HG03432 (cell line): Measurements from ENCODE around the gene TRPM1.

ENCODE experiments used
- ATAC-seq: cut with Tn5 transposase; IDR thresholded peaks from one replicate; pipeline ENCODE4 v1.9.1; 2021; ENCODE audit warnings: mild to moderate bottlenecking, moderate library complexity; ENCODE audit not compliant: unreplicated experiment

Gene TRPM1

DNA sequence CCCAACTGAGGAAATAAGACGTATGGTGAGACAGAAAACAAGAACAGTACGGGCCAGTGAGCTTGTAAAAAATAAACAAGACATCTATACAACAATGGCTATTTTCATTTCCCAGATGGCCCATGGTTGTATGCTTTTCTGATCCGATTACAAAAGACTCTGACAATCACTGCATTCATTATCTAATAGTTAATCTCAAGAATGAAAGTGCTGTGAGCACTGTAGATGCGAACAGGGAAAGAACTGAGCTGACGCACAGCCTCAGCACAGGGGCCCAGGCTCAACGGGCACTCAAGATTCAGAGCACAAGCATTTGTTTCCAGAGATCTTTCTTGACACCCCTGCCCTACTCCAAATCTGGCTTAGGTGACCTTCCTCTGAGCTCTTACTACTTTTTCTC, 117.0 kb downstream of the TRPM1 start:
- ATAC-seq, result peak; percentile 56

DNA sequence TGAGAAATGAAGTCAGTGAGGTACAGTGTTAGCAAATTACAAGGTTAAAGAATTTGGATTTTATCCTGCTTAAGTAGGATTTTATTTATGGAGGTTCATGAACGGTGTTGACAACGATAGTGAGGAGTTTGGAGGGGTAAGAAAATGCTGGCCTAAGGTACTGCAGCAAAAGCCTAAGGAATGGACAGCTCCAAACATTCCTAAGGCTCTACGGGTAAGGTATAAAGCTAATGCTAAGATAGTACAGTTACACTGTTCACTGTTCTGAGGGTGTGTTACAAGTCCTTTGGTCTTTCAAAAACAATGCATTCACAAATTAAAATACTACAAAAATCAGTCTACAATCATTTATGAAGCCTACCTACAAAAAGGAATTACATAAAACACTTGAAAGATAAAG, 117.4 kb downstream of the TRPM1 start:
- ATAC-seq, result peak; percentile 22

DNA sequence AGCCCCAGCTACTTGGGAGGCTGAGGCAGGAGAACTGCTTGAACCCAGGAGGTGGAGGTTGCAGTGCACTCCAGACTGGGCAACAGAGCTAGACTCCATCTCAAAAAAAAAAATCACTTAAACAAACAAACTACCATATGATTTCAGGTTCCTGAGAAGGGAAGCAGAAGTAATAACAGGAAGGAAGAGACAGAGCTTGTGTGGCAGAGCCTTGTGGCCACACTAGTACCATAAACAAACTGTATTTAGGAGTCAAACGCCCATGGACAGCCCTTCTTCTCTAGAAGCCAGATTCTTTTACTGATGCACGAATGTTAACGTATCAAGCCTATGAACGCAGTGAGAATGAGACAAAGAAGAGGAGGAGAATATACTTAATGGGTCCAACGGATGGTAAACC, 122.1 kb downstream of the TRPM1 start:
- ATAC-seq, result no peak

DNA sequence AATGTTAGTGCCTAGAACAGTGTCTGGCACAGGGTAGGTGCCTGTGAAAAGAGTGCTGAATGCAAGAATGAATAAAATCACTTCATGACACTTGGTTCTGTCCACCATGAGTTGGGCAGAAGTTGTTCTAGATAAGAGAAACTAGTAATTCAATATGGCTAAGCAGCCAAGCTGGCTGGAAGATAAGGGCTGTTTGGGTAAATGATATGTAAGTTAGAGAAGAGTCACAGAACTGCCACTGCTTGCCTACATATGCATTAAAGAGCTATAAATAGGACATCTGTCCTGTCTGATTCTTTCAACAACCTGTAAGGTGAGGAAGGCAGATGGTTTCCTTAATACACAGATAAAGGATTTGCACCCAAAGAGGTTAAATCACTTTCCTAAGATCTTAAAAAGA, 123.2 kb downstream of the TRPM1 start:
- ATAC-seq, result no peak

DNA sequence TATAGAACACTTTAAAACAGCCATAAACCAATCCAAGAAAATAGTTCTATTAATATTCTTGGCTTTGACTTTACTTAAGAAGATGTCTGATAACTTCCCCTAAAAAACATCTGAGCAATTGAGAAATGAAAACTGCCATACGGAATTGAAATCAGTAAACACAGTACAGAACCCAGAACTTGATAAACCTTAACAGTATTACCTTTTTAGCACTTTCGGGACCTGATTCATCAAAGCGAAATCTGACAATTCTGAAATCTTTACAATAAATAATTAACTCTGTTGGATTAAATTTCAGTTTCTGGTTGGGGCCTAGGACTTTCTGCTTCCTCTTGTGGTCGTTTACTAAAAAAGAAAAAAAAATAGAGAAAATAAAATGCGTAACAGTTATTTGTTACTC, 127.4 kb downstream of the TRPM1 start:
- ATAC-seq, result no peak

DNA sequence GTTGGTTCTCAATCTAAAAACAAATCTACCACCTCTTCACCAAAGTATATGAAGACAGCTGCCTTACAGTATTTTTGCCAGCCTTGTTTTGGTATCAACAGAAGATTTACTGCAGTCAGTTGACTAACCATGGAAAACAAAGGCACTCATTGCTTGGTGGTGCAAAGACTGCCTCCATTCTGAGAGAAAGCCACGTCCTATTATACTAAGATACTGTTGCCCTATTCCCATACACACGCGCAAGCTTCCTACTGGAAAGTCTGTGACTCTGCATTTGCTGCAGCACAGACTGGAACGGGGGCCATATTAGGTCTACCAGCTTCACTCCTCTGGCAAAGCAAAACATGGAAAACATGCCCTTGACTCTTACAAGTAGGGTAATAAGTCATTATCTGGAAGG, 128.1 kb downstream of the TRPM1 start:
- ATAC-seq, result no peak

DNA sequence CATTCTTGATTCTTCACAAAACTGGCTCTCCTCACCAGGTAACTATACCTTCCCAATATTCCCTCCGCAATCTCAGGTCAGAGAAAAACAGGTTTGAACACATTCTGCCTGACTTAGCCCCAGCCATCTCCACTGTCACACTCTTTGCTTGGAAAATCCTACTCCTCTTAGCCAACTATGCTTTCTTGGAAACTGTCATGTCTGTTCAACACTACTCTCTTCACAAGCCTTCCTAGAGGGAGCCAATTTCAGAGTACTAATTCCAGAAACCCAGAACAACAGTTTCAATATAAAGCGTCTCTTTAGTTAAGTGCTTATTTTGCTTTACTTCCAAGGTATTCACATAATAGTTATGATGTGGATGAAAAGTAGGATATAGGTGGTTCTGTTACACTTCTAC, 131.8 kb downstream of the TRPM1 start:
- ATAC-seq, result no peak

DNA sequence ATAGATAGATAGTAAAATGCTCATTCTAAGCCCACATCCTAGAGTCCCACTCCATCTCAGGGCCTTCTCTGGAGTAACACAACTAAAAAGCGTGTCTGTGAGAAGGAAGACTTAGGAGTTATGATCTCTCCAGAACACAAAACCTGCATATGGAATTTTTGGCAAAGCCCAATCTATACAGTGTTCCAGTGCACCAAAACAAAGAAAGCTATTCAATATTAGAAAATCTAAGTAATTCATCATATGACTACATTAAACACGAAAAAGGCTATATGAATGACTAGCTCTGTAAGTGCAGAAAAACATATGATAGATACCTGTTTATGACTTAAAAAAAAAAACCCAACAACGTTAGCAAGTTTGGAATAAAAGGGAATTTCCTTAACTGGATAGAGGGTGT, 137.8 kb downstream of the TRPM1 start:
- no peak for ATAC-seq

DNA sequence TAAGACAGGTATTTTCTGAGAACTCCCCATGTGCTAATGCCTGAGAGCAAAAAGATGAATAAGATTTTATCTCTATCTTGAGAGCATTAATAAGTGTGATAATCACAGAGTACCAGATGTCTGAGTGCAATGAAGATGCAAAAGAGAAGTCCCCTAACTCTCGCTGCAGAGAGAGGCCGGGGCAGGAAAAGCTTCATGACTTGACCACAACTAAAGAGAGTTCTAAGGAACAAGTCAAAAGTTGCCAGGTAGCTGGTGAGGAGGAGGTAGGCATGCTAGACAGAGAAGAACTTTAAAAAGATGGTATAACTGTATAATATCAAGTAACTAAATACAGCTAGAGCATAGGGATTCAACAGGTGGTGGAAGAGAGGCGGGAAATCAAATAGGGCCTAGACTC, 138.9 kb downstream of the TRPM1 start:
- ATAC-seq, result no peak

DNA sequence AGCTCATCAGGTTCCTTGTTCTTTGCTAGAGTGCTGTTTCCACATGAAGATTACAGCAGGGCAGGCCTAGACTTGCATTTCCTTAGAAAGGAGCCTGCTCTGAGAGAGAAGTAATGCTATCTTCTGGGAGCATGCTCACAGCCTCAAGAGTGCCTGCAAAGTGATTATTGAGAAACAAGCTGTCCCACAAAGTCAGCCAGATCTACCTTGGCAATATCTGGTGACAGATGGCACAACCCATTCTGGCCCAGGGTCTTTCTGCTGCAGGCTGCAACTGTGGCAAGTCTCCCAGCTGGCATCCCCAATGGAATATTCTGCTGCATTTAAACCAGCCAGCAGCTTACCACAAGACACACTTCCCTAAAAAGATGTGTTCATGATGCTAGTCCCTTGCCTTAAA, 139.4 kb downstream of the TRPM1 start:
- no peak for ATAC-seq

DNA sequence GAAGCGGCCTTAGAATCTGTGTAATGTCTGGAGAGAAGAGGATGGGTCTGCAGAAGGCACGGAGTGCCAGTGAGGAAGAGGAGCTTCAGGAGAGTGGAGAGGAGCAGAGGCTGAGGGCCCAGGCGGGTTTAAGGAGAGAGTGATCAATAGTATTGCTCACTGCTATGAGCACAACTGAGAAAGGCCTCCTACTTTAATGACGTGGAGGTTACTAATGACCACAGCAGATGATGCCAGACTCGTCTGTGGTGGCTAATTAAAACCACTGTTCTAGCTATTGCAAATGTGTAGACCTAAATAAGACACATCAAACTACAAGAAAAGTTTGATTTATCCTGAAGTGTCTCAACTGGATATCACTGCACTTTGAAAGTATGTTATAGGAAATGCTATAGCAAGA, 143.3 kb downstream of the TRPM1 start:
- no peak for ATAC-seq

DNA sequence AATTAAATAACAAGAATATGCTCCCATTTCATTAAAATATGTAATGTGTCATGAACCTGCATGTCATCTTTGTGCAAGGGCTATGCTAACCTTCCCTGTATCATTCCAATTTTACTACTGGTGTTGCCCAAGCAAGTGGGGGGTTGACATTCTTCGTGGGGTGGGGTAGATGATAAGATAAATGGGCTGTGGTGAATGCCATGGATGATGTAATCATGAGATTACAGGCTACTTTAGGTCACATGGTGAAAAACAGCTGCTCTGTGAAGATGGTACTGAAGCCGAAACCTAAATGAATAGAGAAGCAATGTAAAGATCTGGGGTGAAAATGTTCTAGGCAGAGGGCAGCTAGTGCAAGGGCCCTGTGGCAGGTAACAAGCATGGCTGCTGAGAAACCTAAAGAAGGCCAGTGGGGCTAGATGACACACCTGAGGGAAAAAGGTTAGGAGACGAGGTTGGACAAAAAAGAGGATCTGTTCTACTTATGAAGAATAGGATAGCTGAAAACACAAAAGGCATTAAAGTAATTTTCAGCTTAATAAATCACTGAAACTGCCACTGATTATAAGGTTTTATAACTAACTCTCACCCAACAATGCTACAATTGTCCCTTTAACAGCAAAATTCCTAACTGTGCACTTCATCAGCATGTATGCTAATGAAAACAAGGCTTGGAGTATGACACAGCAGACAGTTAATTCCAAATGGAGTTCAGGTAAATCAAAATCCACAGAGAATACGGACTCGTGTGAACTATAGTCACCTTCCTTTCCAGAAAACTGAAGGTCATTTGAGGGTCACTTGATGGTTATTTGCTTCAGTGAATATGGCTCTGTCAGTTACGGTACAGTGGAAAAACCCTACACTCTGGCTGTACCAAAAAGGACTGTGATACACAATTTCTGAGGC, 145.1 kb downstream of the TRPM1 start:
- ATAC-seq, result no peak

DNA sequence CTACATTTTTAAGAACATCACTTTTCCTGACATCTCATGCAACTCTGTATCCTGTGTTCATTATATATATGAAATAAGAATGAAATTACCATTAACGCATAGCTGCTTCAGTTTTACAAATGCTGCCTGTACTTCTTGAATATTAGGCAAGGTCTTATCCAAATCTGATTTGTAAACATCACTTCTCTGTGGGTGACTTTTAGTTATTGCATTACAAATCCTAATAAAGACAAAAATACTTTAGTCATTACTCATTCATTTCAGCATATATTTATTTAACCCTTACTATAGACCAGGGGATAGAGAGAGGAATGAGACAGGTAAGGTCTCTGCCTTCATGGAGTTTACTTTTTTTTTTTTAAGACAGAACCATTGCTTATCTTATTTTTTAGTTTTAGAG, 146.9 kb downstream of the TRPM1 start:
- no peak for ATAC-seq

DNA sequence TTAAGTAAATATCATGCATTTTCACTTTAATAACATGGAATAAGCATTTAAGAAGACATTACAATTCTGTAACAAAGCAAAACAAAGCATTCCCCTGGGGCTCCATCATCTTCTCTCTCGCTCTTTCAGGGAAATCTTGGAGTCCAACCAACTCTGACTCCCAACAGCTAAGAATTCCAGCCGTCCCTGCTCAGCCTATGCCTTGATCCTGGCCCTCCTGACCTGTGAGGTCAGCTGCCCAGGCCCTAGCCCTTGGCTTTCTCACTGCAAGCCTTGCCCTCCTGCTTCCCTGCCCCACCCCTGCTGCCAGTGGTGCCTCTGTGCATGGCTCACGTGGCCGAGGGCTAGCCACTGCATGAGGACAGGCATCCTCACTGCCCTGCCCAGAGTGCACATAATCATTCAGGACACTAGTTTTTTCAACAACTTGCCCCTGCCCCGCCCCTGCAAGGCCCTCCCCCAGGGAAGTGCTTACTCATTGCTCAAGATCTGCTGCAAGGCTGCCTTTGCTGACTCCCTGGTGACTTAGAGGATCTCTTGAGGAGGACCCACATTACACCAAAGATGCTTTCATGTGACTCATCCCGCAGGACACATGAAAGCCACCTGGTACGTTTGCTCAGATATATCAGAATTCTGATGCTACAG, 147.7 kb downstream of the TRPM1 start:
- no peak for ATAC-seq

DNA sequence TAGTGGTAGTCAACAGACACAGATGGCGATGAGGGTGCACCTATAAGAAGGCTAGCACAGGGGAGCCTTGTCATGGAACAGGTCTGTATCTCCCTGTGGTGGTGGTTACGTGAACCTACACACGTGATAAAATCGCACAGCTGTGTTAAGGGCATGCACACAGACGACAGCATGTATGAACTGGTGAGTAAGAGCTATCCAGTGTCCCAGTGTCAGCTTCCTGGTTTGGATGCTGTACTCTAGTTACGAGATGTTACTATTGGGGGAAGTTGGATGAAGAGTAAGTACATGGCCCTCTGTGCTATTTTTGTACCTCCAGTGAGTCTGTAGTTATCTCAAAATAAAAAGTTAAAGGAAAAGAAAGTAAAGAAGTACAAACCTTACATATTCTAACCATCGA, 148.3 kb downstream of the TRPM1 start:
- no peak for ATAC-seq
